Measurements from ENCODE around the gene MICU2.

Gene MICU2

DNA sequence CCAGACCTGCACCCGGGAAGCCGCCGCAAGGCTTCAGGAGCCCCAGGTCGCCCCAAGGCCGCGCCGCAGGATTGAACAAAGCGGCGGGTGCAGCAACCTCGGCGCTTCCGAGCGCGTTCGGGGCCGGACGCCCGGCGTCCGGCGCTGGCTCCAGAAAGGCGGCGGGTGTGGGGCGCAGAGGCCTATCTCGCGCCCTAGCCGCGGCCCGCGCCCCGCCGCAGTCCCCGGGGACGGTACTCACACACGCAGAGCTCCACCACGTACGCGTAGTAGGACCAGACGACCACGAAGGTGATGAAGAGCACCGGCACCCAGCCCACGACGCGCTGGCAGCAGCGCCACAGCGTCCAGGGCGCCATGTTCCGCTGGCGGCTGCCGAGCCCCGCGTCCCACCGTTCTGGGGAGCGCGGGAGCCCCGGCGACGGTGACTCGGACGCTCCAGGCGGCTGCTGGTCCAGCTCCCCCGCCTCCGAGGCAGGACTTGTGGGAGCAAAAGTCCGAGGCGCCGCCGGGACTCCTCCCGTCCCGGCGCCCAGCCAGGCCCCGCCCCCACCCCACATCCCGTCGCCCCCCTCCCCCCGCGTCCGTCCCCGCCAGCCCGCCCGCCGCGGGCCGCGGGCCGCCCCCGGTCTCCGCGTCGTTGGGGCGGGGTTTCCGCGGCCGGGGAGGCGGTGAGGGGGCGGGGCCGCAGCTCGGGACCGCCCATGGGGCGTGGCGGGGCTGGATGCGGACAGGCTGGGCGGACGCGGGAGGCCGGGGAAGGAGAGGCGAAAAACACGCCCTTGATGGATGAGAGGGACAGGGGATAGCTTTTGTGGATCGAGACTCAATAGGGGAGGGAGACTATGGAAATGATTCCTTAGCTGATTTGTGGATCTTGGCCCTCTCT, 144.9 kb downstream of the MICU2 start, which contains the start of gene ZDHHC20:
ZDHHC20 (minus strand) TSS at position 491 of the 889 bp plus-strand sequence; CDS start at position 359, 132 bp downstream.
- H3K27ac Mint-ChIP-seq: peak within 1 kb of the TSS; percentile 93 to 98
- DNase-seq (peak; percentile 87 to 90), ATAC-seq (peak; percentile 90)
- peak within 1 kb of the TSS; percentile 89 to 96 for H3K4me3 Mint-ChIP-seq
- peaks cover 0 to 4% of the 10 kb centered on the region in 2 donors for H3K9me3 Mint-ChIP-seq
- H3K4me1 Mint-ChIP-seq: peaks cover 37% of the 10 kb centered on the region
- no peaks in the 10 kb centered on the region for H3K27me3 Mint-ChIP-seq

DNA sequence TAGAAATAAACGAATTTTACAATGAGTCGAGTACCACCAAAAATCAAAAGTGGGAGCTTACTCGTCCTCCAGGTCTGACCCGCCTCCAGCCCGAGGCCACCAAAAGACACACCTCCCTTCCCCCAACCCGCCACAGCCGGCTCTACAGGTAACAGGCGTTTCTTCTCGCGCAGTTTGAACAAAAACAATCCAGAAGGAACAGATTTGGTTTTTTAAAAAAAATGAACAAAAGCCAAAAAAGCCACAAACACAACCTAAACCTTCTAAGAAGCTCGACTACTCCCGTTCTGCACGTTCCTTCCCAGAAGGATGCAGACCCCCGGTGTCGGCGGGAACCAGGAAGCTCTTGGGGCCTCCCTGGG, 145.5 kb downstream of the MICU2 start:
- H3K9me3 Mint-ChIP-seq: peaks cover 0 to 4% of the 10 kb centered on the region in 2 donors
- ATAC-seq (peak; percentile 47), DNase-seq (peak in 1 of 2 donors; percentile 59)
- H3K4me1 Mint-ChIP-seq: peaks cover 41% of the 10 kb centered on the region
- H3K27me3 Mint-ChIP-seq: no peaks in the 10 kb centered on the region
- H3K27ac Mint-ChIP-seq: peak overlapping the region; percentile 93 to 98
- H3K4me3 Mint-ChIP-seq: peak overlapping the region; percentile 89 to 96

DNA sequence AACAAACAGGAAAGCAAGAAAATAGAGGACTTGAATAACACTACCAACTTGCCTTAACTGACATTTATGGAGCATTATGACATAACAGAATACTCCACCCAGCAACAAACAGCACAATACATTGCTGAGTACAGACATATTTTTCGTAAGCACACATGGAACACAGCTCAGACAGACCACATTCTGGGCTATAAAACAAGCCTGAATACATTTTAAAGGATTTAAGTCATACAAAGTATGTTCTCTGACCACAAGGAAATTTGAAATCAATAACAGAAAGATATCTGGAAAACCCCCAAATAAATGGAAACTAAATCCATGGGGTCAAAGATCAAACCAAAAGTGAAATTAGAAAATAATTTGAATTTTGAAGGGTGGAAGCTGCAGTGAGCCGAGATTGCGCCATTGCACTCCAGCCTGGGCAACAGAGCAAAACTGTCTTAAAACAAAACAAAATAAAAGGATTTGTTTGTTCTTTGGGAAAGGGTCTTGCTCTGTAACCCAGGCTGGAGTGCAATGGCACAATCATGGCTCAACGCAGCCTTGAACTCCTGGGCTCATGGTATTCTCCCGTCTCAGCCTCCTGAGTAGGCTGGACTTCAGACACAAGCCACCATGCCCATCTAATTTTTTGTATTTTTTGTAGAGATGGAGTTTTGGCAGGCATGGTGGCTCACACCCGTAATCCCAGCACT, 150.4 kb downstream of the MICU2 start:
- Mint-ChIP-seq H3K4me1 (peaks cover 55% of the 10 kb centered on the region), H3K27ac (no peak overlapping the region), H3K4me3 (no peak overlapping the region), H3K27me3 (no peaks in the 10 kb centered on the region), H3K9me3 (peaks cover 13 to 16% of the 10 kb centered on the region in 2 donors)
- ATAC-seq (peak; percentile 68), DNase-seq (no peak)

DNA sequence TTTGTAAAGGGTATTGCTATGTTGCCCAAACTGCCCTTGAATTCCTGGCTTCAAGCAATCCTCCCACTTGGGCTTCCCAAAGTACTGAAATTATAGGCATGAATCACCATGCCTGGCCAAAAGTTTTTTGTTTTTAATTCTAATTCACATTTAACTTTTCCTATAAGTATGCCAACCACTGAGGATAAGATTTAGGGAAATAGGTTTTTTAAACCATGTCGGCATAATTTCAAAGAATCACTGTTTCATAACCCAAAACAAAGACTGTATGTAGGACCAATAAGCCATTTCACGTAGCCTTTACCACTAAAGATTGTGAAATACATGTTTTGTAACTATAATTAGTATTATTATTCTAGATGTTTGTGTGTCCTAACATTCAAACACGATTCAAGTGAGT, 153.0 kb downstream of the MICU2 start:
- H3K4me3 Mint-ChIP-seq: no peak overlapping the region

DNA sequence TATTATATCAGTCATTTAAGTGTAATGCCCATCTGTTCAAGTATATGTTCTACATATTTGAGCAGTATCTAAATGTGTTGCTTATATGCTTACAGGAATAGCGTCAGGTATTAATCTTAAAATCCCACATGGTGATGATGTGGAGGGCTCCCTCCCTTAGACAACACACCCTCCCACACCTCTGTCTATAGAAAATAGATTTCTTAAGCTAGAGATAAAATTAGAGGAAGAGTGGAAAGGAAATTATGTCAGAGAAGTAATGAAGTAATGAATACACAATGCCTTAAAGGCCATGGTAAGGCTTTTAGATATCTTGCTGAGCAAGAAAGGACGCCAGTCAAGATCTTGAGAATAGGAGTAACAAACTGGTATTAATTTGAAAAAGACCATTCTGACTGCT, 157.3 kb downstream of the MICU2 start:
- ATAC-seq: no peak
- no peak for DNase-seq
- peak overlapping the region in 1 of 2 donors; percentile 79 for H3K27ac Mint-ChIP-seq
- peaks cover 0 to under 1% of the 10 kb centered on the region in 2 donors for H3K9me3 Mint-ChIP-seq
- peaks cover 48% of the 10 kb centered on the region for H3K4me1 Mint-ChIP-seq
- no peaks in the 10 kb centered on the region for H3K27me3 Mint-ChIP-seq
- no peak overlapping the region for H3K4me3 Mint-ChIP-seq

More for the DNA sequence above, 153.0 kb downstream of the MICU2 start:
- Mint-ChIP-seq H3K4me1 (peaks cover 47% of the 10 kb centered on the region), H3K27me3 (no peaks in the 10 kb centered on the region), H3K9me3 (peaks cover 13 to 16% of the 10 kb centered on the region in 2 donors), H3K27ac (no peak overlapping the region)
- DNase-seq (no peak), ATAC-seq (no peak)

DNA sequence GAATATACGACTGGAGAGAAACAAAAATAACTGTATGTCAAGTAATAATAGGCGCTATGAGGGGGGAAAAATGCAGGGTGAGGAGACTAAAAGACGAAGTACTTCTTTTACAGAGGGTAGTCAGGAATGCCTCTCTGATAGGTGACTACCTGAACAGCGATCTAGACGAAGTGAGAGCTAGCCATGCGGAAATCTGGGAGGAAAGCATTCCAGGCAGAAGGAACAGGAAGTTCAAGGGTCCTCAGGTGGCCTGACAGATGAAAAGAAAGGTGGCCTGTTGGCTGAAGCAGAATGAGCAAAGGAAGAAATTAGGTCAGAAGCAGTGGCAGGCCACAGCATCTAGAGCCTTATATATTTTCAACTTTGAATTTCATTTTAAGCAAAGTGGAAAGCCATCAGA, 158.2 kb downstream of the MICU2 start:
- H3K9me3 Mint-ChIP-seq: no peaks in the 10 kb centered on the region
- peaks cover 55% of the 10 kb centered on the region for H3K4me1 Mint-ChIP-seq
- H3K4me3 Mint-ChIP-seq: no peak overlapping the region
- ATAC-seq: no peak
- H3K27me3 Mint-ChIP-seq: no peaks in the 10 kb centered on the region
- no peak for DNase-seq
- no peak overlapping the region for H3K27ac Mint-ChIP-seq

DNA sequence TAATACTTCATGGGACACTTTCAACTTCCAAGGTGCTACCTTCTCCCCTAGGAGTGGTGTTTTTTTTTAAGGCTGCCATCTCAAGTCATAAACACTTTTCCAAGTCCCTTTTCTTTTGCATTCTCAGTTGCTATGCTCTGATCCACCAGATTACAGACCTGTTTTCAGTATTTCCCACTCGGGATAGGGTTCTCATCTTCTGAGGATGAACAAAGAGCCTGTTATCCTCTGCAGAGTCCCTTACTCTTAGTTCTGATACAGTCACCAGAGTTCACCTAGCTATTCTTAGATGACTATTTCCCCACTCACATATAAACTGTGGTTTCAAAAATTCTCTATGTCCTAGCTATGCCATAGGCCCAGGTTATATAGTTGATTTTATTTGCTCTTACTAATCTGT, 160.8 kb downstream of the MICU2 start:
- H3K27me3 Mint-ChIP-seq: no peaks in the 10 kb centered on the region

More for the DNA sequence above, 160.8 kb downstream of the MICU2 start:
- H3K4me1 Mint-ChIP-seq: peaks cover 51% of the 10 kb centered on the region
- H3K9me3 Mint-ChIP-seq: peaks cover 3 to 4% of the 10 kb centered on the region in 2 donors
- DNase-seq: no peak
- H3K27ac Mint-ChIP-seq: no peak overlapping the region
- no peak overlapping the region for H3K4me3 Mint-ChIP-seq
- no peak for ATAC-seq
